NCI-H1092 (cell line): ENCODE measurements around the gene TMC1.
"Not testable (repeated sequence)": the region's sequence is repeated elsewhere in the genome, so short reads cannot be mapped to it uniquely, and the experiment has no call there.

ENCODE experiments used
- DNase-seq: peaks from one replicate; lab custom pipeline; 2025; lab: John Stamatoyannopoulos, UW

Gene TMC1

DNA sequence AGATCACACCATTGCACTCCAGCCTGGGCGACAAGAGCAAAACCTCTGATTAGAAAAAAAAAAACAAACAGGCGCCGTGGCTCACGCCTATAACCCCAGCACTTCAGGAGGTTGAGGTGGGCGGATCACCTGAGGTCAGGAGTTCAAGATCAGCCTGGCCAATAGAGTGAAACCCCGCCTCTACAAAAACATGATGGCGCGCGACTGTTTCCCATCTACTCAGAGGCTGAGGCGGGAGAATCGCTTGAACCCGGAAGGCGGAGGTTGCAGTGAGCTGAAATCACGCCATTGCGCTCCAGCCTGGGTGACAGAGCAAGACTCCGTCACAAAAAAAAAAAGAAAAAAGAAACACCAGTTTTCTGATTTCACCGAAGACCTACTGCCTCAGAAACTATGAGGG lies at the start of gene TMC1:
Gene TMC1, plus strand, starts transcription at position 193 of the 400 bp plus-strand sequence. CDS start 127,041 bp downstream, outside the sequence.
- not testable (repeated sequence) for DNase-seq

DNA sequence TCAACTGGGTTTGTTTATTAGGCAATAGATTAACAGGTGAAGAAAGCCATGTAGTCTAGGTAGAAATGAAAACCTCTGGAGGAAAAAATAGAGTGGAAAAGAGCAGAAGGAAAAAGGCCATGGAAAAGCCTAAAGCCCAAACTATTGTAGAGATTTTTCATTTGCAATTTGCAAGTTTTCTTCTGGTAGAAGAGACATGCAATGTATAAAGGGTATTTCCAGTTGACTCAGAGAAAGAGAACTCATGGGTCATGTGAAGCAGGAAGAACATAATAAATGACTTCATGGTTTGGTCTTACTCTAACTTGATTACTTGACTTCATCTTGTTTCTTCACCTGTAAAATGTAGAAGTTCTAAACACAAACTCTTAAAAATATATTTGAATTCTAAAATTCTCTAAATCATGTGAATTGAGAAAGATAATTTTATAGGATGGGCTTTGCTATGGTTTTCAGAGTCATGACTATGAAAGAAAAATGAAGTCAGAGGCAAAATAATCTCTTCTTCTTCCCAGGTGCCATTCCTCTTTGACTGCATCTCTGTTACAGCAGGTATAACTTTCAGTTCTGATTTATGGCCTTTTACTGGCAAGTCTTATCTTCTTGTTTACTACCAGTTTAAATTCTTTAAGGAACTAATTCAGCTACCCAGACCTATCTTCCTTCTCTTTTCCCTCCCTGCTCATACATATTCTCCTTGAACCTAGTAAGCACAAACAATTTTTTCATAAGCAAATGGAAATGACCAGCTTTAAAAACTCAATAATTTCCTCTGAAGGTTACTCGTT lies 47.7 kb upstream of the TMC1 start:
- DNase-seq = no peak

DNA sequence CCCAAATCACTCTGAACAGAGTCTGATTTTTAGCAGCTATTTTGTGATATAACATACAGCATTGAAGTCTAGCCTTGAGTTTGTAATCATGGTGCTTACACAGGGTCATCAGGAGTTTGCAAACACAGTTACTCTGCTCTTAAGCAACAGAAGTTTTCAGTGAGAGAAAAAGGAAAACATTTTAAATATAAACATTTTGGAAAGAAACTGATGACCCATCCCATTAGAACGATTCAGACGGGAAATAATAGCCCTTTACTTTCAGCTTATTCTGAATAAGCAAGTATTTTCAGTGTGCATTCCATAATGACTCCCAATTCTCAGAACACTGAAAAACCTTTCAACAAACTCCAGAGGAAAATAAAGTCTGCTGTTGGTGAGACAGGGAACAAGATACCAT lies 46.7 kb upstream of the TMC1 start:
- DNase-seq = no peak

DNA sequence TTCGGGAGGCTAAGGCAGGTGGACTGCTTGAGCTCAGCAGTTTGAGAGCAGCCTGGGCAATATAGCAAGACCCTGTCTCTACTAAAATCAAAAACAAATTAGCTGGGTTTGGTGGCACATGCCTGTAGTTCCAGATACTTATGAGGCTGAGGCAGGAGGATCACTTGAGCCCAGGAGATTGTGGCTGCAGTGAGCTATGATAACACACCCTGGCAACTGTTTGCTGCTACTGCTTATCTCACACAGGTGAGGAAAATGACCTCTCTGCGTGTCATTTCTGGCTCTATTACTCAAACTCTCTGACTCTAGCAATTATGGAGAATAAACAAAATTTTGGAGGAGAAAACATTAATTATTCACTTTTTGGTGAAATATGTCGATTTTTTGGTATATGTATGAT lies 45.3 kb upstream of the TMC1 start:
- no peak for DNase-seq

DNA sequence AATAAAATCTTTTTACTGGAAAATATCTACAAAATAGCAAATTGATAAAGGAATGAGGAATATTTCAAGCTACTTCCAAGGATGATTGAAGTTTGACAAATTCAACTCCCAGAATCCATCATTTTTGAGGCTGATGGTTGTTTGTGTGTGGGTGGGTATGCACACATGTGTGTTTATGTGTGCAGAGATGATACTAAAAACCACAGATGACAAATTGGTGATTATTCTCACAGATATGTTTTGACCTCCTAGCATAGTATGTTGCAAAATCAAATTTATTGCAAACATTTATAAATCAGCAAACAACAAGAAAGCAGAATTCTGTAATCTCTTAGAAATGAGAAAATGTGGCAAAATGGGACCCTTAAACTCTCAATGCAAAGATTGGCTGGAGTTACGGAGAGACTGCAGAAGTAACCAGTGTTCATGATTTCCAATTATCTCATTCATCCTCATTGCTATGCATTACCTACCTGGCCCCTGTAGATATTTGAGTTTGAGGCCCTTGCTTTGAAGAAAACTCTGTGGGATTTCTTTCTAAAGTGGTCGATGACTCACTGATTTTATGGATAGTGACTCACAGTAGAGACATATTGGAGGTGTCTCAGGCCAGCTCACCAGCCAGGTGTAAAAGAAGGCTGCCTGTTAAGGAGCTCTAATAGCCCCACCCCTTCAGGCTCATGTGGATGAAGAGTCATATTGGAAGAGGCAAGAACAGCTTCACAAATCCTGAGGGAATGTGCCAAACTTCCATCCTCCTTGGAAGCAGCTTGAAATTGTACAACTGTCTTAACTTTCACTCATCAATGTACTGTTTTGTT lies 44.6 kb upstream of the TMC1 start:
- no peak for DNase-seq

DNA sequence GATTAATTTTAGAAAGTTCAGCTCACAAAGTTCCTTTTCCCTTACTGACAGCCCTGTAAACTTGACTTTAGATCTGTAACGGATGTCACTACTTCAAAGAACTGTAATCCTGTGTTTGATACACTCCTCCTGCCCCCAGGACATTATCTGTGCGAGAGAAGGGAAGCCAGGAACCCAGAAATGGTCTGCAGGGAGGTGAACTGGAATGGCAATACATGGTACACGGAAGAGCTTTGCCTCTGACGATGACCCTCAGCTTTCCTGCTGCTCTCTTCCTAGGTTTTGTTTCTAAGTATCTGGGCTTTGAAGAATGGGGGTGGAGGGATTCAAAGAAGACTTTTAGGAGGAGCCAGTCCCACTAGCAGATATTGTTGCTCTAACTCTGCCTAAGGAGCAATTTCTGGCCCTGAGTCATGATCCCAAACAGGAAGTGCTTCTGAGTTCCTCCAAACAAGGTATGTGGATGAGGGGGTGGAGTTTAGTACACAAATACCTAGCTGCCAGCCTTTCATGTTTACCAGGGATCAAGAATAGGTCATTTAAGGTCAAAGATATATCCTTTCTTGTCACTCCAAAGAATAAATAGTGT lies 43.4 kb upstream of the TMC1 start:
- no peak for DNase-seq

DNA sequence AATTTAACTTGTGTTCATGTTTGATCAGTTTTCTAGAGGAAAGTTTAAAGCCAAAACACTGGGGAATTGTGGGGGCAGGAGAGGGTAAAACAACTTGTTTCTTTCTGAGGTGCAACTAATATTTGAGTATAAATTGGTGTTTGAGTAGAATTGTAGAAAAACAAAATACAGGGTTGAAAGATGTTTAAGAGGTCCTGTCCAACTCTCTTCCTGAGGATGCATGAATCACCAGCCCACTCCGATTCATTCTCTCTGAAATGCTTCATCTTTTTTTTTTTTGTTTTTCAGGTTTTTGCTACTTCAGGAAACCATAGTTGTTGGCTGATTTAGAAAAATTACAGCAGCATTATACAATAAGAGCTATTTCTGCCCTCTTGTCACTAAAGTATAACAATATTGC lies 42.4 kb upstream of the TMC1 start:
- DNase-seq = no peak

DNA sequence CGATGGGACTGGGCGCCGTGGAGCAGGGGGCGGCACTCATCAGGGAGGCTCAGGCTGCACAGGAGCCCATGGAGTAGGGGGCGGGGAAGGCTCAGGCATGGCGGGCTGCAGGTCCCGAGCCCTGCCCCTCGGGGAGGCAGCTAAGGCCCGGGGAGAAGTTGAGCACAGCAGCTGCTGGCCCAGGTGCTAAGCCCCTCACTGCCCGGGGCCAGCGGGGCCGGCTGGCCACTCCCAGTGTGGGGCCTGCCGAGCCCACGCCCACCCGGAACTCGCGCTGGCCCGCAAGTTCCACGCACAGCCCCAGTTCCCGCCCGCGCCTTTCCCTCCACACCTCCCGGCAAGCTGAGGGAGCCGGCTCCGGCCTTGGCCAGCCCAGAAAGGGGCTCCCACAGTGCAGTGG lies 41.1 kb upstream of the TMC1 start:
- DNase-seq = not testable (repeated sequence)

DNA sequence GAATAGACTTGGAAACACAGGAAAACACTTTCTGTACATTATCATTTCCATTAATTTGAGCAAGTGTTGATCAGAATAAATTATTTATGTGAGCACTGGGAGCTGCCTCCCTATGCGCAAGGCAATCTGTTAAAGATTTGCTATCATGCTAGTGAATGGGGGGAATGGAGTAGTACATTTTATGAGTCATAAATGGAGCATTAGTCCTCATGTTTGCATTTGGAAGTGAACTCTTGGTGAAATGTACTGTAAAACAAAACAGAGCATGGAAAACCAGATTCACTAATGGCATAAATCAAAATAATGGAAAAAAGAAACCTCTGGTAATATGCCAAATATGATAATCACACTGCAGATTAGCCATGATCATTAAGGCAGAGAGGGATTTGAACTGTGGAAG lies 40.5 kb upstream of the TMC1 start:
- no peak for DNase-seq

DNA sequence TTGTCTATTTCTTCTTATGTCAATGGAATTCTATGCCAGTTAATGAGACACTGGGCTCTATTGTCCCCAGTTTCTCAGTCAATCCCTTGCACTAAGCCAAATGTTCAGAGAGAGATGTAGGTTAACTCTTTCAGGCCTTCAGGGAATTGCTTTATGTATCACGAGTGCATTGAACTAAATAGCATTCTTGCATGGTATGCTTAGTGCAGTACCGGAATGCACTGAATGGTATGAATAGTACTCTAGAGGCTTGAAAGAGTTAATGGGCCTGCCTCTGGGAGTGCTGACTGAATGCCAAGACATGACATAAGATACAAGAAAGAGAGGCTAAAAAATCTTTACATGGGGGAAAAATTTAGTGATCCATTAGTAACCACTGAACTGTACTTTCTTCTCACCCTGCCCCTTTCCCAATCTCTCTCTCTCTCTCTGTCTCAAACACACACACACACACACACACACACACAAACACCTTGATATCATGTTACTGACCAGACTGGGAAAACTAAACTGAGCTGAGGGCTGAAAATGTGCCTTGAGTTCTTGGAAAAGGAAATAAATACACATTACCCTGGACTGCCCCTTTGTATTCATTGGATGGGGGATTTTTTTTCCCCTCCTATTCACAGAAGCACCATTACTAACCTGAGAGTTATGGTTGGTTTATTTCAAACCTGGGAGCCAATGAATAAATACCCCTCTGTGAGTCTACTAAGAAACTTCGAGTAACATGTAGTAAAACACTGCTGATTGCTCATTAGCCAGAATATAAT lies 35.4 kb upstream of the TMC1 start:
- DNase-seq = no peak

DNA sequence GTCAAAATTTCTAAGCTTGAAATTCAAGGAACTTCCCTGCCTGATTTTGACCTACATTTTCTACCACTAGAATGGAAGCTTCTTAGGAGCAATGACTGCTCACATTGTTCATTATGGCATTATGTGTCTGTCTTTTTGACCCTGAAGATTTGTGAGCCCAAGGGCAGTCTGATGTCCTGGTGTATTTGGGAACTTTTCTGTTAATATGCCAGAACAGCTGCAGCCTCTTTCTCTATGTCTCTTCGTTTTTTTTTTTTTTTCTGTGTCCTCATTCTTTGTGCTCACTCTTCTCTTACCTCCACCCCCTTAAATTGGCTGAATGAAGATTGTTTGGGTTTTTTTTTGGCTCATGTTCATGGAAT lies 34.8 kb upstream of the TMC1 start:
- DNase-seq = no peak

DNA sequence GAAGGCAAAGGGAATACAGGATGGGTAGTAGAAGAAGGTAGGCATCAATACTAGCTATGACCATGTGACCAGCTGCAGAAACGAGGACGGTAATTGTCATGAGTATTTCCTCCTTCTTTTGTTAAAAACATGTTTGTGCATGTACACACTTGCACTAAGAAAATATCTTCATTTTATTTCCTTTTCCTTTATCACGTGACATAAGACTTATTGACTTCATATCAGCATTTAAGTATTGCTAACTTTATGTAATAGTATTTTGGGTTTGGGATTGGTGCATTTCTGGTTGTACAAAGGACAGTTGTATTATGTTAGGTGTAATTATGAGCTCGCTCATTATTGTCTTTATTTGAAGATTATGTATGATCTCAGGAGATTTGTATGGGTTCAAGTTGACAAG lies 33.7 kb upstream of the TMC1 start:
- not testable (repeated sequence) for DNase-seq

DNA sequence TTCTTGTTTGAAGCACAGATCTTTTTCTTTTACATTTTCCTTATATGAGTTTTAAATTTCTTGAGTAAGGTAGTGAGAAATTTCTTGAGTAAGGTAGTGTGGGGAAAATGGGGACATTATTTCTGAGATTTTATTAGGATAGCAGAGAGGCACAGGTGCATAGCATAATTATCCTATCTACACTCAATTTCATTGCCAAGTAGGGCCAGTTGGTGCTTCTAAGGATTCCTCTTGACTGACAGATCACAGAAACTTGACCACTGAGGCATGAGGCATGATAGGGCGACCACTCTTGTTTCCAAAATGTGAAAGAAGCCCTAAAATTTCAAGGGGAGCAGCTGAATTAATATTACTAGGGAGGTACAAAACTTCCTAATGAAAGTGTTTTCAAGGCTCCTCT lies 31.4 kb upstream of the TMC1 start:
- no peak for DNase-seq

DNA sequence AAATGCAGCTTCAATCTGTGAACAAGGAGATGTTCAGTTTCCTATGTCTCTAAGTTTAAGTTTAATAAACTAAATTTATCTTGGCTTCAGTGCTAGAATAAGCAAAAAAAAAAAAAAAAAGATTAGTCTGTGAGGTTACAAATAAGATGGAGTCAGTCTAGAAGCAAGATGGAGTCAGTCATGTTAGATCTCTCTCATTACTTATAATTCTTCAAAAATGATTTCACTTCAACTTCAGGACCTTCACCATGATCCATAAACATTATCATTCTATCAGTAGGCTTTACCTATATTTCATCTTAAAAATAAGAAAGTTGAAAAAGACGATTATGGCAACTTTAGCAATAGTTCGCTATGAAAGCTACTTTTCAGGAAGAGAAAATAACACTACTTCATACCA lies 30.2 kb upstream of the TMC1 start:
- no peak for DNase-seq

DNA sequence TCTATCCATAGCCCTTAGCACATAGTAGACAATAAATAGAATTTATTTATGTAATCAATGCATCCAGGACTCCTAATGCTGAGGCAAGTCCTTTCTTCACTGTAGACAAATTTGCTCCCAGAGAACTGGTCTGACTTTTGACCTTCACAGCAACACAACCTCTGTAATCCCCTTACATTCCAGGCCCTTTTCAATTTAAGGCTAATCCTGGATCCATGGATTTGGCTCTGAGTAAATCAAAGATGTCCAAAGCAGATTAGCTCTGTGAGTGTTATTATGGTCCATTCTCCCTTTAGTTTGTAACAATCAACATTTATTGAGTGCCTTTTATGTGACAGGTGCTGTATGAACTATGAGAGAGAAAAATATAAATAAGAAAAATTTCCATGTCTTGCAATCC lies 27.4 kb upstream of the TMC1 start:
- no peak for DNase-seq

DNA sequence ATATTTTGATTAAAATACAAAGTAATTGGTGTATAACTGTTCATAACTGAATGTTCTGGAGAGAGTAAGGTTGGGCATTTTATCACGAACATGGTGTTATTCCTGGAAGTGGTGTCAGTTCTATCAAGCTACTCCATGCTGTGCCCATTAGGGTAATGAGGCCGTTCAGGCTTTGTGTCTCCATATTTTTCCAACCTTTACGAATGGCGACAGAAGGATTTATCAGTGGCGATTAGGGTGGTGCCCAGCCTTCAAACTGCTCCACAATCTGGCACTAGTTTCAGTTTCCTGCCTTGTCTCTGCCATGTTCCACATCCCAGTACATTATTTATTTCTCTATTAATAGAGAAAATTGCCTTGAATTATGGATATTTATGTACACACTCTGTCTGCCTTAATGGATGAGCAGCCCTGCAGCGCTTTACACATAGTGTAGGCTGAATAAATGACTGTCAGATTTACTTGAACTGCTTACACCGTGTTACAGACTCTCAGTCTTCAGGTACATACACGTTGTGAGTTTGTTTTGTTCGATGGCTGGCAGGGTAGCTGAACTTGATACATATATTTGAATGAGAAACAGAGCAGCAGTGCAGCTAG lies 23.9 kb upstream of the TMC1 start:
- DNase-seq = no peak

DNA sequence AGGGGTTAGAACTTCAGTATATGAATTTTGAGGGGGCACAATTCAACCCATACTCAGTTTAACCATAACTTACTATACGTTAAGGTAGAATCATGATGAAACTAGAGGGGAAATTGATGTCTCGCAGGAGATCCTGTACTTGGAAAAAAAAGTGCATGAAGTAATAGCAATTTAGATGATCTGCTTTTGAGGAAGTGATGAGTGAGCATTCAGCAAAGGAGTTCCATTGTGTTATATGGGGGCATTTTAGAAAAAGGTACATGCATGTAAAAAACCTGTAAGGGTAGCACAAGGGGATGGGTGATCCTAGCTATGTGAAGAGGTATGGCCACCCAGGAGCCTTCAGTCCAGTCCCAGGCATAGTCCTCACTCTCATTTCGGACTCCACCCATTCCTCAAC lies 14.8 kb upstream of the TMC1 start:
- DNase-seq = no peak

DNA sequence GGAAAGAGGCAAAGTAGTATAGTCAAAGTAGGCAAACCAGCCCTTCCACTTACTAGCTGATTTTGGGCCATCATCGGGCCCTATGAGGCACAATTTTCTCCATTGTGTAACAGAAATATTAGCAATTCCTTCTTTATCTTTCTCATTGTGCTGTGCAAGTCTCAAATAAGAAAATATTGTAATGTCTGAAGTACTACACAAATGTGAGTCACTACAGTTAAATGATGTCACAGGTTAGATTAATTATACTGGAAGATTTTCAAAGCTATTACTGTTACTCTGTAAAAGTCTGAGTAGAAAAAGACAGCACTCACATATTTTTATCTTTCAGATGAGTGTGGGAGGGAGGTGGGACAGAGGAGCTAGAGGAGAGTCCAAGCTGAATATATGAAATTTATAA lies 12.4 kb upstream of the TMC1 start:
- no peak for DNase-seq

DNA sequence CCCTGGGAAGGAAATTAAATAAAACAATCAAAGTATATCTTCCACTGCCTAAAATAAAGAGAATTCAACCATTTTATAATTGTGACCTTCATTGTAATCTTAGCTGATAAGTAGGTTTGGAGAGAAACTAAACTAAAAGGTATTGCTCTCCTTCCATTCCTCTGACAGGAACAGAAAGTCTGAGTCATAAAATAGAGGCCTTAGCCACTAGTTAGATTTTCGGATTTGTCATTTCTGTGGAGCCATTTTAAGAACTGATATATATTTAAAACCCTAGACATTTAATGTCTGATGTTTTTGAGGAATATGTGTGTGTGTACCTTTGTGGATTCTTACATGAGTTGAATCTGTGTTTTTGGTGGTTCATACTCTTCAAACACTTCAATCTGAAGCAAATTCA lies 11.8 kb upstream of the TMC1 start:
- no peak for DNase-seq

DNA sequence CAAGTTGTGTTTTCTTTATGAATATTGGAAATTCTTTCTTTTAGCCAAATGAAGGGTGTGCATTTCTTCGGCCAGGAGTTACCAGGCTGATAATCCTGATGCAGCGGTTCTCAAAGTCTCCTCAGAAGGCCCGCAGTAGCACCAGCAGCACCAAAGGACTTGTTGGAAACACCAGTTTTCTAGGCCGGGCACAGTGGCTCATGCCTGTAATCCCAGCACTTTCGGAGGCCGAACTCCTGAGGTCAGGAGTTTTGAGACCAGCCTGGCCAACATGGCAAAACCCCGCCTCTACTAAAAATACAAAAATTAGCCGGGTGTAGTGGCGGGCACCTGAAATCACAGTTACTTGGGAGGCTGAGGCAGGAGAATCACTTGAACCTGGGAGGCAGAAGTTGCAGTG lies 397 bp upstream of the TMC1 start:
- not testable (repeated sequence) for DNase-seq

DNA sequence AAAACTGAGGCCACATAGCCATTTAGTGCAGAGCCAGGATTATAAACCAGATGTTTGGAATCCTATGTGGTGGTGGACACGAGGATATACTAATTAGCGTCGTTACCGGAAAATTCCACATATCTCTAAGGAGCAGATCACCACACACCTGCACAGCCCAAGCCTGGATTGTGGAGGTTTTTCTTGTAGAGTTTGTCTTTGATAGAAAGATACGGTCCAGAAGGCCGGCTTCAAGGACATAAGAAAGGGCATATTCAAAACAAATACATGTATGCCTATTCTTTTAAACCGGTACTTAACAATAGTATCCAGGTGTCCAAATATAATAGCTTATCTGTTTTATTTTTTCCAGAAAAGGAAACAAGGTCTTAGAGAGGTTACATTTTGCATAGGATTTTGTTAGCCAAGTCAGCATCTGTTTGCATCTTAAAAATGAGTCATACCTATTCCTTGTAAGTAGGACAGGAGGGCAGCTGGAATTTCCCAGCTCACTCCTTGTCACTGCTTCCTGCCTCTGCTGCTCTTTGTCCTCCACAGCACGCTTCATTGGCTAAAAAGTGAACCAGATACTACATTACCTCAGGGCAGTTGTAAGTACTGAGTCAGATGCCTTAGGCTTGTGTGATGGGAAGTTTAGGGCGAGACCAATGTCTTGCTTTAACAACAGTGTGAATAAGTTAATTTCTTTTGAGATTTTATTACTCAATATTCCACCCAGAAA lies 3.6 kb downstream of the TMC1 start:
- no peak for DNase-seq
